Measurements from ENCODE around the gene C2.

C2 gene

GRCh38 chr6:31915351-31915750 is 12.2 kb upstream of the C2 start:
- peaks cover 12% of the 10 kb centered on the region for H3K4me1 Mint-ChIP-seq
- no peak overlapping the region for H3K27ac Mint-ChIP-seq
- no peaks in the 10 kb centered on the region for H3K36me3 Mint-ChIP-seq (ENCODE audit: low read depth)
- TF ChIP-seq, protein P1, sequence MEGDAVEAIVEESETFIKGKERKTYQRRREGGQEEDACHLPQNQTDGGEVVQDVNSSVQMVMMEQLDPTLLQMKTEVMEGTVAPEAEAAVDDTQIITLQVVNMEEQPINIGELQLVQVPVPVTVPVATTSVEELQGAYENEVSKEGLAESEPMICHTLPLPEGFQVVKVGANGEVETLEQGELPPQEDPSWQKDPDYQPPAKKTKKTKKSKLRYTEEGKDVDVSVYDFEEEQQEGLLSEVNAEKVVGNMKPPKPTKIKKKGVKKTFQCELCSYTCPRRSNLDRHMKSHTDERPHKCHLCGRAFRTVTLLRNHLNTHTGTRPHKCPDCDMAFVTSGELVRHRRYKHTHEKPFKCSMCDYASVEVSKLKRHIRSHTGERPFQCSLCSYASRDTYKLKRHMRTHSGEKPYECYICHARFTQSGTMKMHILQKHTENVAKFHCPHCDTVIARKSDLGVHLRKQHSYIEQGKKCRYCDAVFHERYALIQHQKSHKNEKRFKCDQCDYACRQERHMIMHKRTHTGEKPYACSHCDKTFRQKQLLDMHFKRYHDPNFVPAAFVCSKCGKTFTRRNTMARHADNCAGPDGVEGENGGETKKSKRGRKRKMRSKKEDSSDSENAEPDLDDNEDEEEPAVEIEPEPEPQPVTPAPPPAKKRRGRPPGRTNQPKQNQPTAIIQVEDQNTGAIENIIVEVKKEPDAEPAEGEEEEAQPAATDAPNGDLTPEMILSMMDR (IDR thresholded peaks at IDR 0.05), result no peak
- DNase-seq, result no peak
- no peak overlapping the region for H3K4me3 Mint-ChIP-seq
- peaks cover 6% of the 10 kb centered on the region for H3K9me3 Mint-ChIP-seq
- peaks cover 3% of the 10 kb centered on the region for H3K27me3 Mint-ChIP-seq (ENCODE audit: low read depth, poor library complexity)

DNA sequence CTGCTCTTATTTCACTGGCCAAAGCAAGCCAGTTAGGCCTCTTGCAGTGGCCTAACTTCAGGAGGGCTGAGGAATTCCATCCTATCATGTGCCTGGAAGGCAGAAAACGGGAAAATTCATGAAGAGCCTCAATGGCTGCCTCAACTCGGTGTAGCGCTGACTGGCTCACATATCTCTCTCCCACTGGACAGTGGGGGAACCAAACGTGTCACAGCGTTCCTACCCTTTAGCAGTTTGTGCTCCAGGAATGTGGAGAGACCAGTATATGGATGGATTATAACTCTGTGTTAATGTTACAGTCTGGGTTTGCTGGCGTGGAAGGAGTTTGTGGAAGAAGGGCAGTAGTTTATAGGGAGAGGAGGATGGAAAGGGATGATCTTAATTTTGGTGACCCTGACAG is 11.8 kb upstream of the C2 start:
- no peak overlapping the region for H3K4me3 Mint-ChIP-seq
- no peak for DNase-seq

DNA sequence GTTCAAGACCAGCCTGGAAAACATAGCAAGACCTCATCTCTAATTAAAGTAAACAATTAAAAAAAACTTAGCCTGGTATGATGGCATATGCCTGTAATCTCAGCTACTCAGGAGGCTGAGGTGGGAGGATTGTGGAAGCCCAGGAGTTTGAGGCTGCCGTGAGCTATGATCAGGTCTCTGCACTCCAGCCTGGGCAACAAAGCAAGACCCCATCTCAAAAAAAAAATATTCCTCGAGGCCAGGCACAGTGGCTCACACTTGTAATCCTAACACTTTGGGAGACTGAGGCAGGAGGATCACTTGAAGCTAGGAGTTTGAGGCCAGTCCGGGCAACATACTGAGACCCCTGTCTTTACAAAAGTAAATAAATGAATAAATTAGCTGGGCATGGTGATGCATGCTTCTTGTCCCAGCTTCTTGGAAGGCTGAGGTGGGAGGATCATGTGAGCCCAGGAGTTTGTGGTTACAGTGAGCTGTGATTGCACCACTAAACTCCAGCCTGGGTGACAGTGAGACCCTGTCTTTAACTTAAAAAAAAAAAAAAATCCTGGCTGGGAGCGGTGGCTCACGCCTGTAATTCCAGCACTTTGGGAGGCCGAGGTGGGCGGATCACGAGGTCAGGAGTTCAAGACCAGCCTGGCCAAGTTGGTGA is 9.3 kb upstream of the C2 start:
- H3K9me3 Mint-ChIP-seq, result peaks cover 6% of the 10 kb centered on the region
- TF ChIP-seq, protein P1 (IDR thresholded peaks at IDR 0.05), result no peak
- peaks cover 6% of the 10 kb centered on the region for H3K4me1 Mint-ChIP-seq
- DNase-seq, result no peak
- no peak overlapping the region for H3K4me3 Mint-ChIP-seq
- H3K27me3 Mint-ChIP-seq (ENCODE audit: low read depth, poor library complexity), result peaks cover 4% of the 10 kb centered on the region
- no peaks in the 10 kb centered on the region for H3K36me3 Mint-ChIP-seq (ENCODE audit: low read depth)
- no peak overlapping the region for H3K27ac Mint-ChIP-seq

More for the DNA sequence above, 11.8 kb upstream of the C2 start:
- TF ChIP-seq, protein P1 (IDR thresholded peaks at IDR 0.05), result no peak
- H3K27me3 Mint-ChIP-seq (ENCODE audit: low read depth, poor library complexity), result no peaks in the 10 kb centered on the region
- H3K27ac Mint-ChIP-seq, result no peak overlapping the region
- no peaks in the 10 kb centered on the region for H3K36me3 Mint-ChIP-seq (ENCODE audit: low read depth)
- peaks cover 12% of the 10 kb centered on the region for H3K4me1 Mint-ChIP-seq
- H3K9me3 Mint-ChIP-seq, result peaks cover 6% of the 10 kb centered on the region

GRCh38 chr6:31919624-31920303 is 7.8 kb upstream of the C2 start:
- Mint-ChIP-seq H3K27ac (no peak overlapping the region), H3K36me3 (ENCODE audit: low read depth) (no peaks in the 10 kb centered on the region), H3K9me3 (peaks cover 6% of the 10 kb centered on the region), H3K4me3 (no peak overlapping the region), H3K4me1 (peaks cover 6% of the 10 kb centered on the region), H3K27me3 (ENCODE audit: low read depth, poor library complexity) (peaks cover 4% of the 10 kb centered on the region)
- TF ChIP-seq, protein P1 (IDR thresholded peaks at IDR 0.05), result no peak
- DNase-seq, result no peak

GRCh38 chr6:31920811-31921210 is 6.7 kb upstream of the C2 start:
- Mint-ChIP-seq H3K36me3 (ENCODE audit: low read depth) (no peaks in the 10 kb centered on the region), H3K27ac (no peak overlapping the region), H3K4me1 (peaks cover 4% of the 10 kb centered on the region), H3K27me3 (ENCODE audit: low read depth, poor library complexity) (peaks cover 7% of the 10 kb centered on the region), H3K4me3 (no peak overlapping the region), H3K9me3 (no peaks in the 10 kb centered on the region)
- DNase-seq, result no peak
- TF ChIP-seq, protein P1 (IDR thresholded peaks at IDR 0.05), result no peak

GRCh38 chr6:31922942-31923341 is 4.6 kb upstream of the C2 start:
- DNase-seq, result no peak
- no peak overlapping the region for H3K4me3 Mint-ChIP-seq
- no peaks in the 10 kb centered on the region for H3K9me3 Mint-ChIP-seq

More at GRCh38 chr6:31922942-31923341, 4.6 kb upstream of the C2 start:
- peaks cover 8% of the 10 kb centered on the region for H3K4me1 Mint-ChIP-seq
- no peaks in the 10 kb centered on the region for H3K36me3 Mint-ChIP-seq (ENCODE audit: low read depth)
- H3K27me3 Mint-ChIP-seq (ENCODE audit: low read depth, poor library complexity), result peaks cover 7% of the 10 kb centered on the region
- H3K27ac Mint-ChIP-seq, result no peak overlapping the region
- TF ChIP-seq, protein P1 (IDR thresholded peaks at IDR 0.05), result no peak
